DMS79 (cell line): ENCODE measurements around the gene GP9.

Experiments used
- DNase-seq: peaks from one replicate; lab custom pipeline; 2025; lab: John Stamatoyannopoulos, UW

Gene GP9

DNA sequence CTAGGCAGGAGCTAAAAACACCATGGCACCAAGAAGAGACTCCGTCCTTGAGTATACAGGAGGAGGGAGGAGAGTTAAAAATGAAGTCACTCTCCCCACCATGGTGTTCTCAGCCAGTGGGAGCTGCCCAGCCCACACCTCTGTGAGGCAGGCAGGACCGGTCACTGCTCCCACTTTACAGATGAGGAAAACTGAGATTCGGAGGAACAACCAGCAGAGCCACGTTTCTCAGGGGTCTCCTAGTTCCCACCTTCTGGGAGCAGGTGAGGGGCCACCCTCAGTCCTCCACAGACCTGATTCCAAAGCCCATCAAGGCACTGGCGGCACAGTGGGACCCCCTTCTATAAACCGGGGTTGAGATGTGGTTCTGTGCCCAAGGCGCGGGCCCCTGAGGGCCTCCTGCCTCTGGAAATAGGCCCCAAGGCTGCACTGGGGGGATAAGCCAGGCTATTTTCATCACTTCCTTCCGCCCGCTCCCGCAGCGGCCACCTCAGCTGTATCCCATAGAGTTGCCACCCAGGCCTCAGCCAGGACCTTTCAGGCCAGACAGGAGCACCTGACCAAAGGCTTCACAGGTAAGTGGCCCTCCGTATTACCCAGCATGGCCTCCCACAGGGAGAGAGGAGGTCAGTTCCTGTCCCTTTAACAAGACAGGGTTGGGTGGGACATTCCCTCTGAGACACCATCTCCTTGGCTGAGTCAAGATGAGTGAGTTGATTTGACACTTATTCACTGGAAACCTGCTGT is at the start of gene GP9:
GP9 (plus strand) TSS at position 504 of the 747 bp plus-strand sequence. CDS start 961 bp downstream, outside the sequence.
- no peak for DNase-seq

DNA sequence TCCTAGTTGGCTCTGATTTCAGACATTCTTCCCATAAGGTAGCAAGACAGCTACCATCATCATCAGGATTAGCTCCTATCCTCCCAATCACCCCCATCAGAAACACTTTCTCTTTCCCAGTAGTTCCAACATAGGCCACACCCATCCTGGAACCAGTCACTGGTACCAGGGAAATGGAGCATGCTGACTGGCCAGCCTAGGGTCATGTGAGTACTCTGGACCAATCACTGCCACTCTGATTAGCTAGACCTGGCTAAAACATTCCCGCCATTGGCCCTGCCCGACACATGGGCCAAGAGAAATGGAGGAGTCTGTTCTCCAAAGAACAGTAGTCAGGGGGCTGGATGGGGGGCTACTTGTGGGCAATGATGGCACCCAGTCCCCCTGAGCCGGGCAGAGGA is 47.1 kb upstream of the GP9 start:
- DNase-seq, result no peak

DNA sequence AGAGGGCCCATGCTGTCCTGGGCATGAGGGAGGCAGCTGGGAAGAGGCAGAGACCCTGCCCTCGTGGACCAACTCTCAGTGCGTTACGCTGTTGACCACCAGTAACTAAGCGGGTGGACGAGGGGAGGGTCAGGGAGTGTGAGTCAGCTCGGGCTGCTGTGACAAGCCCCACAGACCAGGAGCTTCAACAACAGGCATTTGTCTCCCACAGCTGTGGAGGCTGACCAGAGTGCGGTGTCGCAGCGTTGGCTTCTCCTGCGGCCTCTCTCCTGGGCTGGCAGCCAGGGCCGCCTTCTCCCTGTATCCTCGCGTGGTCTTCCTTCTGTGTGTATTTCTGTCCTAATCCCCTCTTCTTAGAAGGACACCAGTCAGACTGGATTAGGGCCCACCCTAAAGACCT is 46.4 kb upstream of the GP9 start:
- no peak for DNase-seq

DNA sequence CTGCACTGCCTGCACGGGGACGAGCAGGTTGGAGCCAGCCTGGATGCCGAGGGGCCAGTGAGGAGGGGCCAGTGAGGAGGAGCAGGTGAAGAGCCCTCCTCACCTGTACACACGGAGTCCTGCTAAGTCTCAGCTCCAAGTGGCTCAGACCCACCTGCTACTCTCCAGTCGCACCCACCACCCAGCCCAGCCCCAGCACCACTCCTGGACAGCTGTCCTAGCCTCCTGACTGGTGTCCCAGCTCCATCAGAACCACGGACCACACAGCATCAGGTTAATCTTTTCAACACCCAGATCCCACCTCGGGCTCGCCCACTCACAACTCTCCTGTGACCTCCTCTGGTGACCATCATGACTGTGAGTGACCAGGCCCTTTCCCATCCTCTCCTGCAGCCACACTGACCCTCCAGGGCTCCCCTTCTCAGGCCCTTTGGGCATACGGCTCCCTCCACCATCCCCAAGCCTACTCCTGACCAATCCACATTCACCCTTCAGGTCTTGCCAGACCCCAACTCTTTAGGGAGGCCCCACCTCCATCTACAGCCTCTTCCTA is 45.7 kb upstream of the GP9 start:
- no peak for DNase-seq

DNA sequence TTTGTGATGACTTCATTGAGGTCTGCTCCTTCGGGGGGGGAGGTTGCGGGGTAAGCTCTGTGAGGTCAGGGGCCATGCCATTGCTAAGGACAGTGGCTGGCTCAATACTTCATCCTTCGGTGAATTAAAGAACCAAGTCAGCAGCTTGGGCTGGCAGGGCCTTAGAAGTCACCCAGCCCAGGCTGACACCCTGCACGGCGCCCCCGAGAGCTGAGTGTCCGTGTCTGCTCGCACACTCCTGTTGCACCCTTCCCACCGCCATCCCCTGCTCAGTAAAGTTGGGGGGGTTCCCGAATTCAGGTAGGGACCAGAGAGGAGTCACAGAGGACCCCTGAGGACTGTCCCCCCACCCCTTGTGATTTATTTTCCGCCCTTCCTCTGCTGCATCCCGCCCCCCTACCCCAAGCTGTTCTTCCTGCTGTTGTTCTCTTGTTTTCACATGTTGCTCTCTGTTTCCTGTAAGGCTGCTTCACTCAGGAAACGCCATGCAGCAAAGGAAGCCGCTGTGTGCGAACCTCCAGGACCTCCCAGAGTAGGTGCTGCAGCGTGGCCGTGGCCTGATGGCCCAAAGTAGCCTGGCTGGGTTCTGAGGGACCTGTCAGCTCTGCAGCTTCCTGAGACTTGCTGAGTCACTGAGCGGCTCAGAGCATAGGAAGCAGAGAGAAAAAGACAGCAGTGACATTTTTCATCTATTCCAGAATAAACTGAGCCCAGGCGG is 45.0 kb upstream of the GP9 start:
- DNase-seq, result no peak

DNA sequence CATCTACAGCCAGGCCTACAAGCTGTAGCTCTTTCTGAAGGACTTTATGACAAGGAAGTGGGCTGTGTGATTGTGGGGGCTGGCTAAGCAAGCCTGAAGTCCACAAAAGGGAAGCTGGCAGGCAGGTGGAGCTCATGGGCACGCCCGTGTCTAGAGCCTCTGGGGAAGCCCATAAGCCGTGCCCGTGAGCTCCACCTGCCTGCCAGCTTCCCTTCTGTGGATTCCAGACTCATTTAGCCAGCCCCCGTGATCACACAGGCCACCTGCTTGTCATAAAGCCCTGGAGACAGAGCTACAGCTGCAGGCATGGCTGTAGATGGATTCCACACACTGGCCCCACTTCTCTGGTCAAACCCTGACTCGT is 44.2 kb upstream of the GP9 start:
- peak; percentile 12 for DNase-seq

DNA sequence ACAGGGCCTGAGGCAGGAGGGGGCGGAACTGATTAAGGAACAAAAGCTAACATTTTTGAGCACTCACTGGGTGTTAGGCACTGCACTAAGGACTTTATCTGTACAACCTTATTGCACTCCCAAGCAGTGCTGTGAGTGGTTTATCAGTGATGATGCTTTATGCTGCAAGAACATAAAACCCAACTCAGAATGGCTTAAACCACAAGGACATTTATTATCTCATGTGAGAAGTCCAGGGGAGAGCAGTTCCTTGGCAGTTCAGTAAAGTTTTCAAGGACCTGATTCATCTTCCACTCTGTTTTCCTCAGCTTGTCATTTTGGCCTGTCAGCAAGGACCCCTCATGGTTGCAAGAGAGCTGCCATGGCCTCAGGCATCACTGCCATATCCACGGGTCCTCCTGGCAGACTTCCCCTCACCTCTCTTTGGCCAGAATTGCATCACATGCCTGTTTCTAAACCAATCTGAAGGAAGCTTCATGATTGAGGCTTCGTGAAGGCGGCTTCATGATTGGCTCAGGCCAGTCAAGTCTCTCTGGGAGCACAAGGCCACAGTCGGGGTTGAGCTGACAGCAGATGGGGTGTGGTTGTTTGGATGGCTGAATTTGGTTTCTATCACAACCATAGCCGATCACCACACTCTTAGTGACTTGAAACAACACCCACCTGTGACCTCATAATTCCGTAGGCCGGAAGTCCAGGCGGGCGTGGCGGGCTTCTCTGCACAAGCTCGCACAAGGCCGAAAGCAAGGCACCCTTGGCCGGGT is 43.7 kb upstream of the GP9 start:
- no peak for DNase-seq

DNA sequence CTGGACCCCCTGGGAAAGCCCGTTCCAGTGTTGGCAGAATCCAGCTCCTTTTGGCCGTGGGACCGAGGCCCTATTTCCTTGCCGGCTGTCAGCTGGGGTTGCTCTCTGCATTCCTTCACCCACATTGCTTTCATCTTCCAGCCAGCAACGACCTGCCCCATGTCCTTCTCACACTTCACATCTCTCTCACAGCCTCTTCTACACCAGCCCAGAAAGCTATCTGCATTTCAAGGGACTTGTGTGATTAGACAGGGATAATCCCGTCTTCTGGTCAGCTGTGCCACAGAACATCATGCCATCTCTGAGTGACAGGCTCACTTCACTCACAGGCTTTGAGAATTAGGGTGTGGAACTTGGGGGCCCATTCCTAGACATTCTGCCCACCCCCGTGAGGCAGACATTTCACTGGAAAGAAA is 43.1 kb upstream of the GP9 start:
- DNase-seq, result no peak

DNA sequence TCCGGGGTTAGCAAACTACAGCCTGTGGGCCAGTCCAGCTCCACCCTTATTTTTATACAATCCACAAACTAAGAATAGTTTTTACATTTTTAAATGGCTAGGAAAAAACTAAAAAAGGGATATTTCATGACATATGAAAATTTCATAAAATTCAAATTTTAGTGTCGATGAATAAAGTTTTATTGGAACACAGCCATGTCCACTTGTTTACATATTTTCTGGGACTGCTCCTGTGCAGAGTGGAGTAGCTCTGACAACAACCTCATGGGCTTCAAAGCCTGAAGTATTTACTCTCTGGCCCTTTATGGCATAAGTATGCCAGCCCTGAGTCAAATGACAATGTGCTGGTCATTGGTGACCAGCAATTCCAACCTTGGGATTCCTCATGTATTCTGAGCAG is 42.3 kb upstream of the GP9 start:
- no peak for DNase-seq

DNA sequence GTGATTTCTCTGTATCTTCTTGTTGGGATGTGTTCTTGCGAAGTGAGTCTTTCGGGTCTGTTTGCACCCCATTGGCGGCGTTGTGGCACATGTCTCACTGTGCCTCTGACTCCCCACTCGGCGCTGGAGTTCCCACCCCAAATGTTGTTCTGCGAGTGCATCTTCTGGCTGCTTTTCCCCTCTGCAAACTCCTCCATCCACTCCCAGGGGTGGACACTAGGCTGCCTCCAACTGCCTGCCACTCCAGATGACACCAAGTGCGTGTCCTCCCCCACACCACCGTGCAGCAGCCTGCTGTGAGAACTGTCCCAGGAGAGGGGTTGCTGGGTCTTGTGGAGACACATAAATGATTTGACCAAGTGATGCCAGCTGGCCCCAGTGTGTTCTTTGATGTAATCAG is 41.8 kb upstream of the GP9 start:
- DNase-seq, result no peak

DNA sequence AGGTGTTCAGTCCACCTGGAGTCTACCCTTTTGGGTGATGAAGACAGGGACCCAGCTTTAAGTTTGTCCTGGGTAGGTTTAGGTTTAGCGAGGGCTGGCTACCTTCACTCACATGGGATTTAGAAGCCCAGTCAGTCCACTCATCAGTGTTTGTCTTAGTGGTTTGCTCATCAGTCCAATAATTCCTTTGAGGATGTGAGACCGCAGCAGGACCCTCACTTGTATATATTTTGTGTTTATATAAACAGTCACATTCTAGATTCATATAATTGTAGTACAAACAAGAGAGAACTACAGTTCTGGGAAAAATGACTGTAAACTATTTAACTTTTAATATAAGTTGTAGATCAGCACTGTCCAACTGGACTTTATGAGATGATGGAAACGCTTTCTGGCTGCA is 41.3 kb upstream of the GP9 start:
- no peak for DNase-seq

DNA sequence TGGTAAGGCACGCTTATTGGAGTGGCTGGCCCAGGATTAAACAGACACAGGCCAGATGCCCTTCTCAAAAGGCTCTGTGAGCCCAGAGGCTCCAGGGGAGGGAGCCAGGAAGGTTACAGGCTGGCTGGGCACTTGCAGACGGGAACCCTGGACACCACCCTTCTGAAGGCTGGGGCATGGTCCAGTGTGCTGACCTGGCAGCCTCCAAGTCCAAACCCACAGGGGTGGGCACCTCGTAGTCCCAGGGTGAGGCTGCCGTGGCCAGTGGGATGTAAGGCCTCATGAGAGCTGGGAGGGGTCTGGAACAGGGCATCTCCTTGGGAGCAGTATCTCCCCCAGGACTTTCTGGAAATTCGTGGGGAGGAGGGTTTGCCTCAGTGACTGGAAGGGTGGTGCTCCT is 39.9 kb upstream of the GP9 start:
- DNase-seq, result no peak

DNA sequence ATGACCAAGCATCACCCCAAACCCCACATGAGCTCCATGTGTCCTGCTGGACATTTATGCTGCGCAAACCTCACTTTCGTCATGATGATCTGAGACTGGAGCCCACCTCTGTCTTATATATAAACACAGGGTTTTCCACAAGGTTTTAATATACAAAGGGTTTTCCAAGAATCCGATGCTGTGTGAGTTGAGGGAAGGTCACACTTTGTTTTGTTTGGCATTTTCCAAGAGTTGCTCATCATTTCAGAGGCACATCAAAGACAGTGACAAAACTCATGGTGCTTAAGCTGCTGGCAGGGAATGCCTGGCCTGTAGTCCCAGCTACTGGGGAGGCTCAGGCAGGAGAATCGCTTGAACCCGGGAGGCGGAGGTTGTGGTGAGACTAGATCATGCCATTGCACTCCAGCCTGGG is 39.4 kb upstream of the GP9 start:
- DNase-seq, result no peak

DNA sequence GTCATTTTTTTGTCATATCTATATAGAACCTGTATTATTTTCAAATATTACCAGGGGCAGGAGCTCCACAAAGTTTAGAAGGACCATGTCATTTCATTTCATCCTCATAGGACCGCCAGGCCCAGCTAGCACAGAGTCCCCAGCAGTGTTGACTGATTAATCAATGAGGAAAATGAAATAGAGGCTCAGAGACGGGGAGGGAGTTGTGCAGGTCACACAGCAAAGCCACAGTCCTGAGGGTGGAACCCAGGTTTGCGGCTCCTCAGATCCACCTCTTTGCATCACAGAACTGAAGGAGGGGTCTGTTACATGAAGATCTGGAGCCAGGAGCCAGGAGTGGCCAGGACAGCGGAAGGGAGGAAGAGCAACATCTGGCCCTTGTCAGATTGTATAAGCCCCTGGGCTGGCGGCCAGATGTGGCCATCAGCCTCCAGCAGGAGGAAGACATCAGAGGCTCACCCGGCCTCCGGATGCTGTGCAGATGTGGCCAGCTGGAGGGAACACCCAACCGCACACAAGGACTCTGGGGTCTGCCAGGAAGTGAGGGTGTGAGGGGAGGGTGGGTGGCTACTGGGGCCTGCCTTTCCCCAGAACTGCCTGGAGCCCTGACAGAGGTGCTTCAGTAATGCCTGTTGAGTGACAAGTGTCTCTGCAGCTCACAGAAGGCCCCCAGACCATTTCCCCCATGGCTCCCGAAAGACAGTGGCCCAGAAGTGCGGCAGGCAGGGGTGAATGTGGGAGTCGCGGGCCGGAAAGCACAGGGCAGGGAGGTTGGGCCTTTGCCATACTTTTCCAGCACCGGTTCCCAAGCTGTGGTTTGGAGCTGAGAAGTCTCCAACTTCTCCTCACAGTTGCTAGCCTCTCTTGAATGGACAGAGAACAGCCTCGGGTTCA is 38.2 kb upstream of the GP9 start:
- DNase-seq, result no peak

DNA sequence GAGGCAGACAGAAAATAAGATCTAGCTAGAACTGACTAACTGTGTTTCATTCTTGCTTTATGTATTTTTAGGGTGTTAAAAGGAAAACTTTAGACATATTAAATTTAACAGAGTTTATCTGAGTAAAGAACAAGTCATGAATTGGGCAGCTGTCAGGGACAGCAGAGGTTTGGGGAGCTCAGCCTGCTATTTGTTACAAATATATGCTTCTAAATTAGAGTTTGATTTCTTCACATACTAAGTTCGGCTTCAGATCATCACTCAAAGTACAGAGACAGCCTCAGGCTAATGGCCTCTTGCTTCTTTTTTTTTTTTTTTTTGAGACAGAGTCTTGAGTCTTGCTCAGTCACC is 37.6 kb upstream of the GP9 start:
- DNase-seq, result no peak

DNA sequence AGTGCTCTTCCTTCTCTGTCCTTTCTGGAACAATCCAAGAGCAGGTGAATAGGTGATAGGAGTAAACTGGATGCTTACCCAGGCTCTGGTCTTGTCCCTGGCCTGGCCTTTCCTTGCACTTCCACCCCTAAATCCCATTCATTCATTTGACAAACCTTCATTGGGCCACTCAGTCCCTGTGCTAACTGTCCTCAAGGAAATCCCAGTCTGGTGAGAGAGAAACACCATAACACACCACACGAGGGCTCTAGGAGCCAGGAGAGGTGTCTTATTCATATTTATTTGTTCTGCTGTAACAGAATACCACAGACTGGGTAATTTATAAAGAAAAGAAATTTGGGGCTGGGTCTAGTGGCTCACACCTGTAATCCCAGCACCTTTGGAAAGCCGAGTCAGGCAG is 36.7 kb upstream of the GP9 start:
- no peak for DNase-seq

DNA sequence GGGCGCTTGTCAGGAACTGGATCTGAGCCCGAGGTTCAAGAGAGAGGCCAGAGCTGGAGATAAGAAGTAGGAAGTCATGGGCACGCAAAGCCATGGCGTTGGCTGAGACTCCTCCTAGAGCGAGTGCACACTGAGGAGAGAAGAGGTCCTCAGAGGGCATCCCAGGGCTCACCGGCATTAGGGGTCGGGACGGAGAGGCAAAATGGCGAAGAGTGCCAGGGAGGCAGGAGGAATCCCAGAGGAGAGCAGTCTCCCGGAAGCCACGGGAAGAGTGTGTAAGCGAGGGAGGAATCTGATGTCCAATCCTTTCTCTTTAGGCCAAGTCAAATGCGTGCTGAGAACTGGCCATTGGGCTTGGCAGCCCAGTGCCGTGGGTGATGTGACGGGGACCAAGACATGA is 35.5 kb upstream of the GP9 start:
- DNase-seq, result no peak

DNA sequence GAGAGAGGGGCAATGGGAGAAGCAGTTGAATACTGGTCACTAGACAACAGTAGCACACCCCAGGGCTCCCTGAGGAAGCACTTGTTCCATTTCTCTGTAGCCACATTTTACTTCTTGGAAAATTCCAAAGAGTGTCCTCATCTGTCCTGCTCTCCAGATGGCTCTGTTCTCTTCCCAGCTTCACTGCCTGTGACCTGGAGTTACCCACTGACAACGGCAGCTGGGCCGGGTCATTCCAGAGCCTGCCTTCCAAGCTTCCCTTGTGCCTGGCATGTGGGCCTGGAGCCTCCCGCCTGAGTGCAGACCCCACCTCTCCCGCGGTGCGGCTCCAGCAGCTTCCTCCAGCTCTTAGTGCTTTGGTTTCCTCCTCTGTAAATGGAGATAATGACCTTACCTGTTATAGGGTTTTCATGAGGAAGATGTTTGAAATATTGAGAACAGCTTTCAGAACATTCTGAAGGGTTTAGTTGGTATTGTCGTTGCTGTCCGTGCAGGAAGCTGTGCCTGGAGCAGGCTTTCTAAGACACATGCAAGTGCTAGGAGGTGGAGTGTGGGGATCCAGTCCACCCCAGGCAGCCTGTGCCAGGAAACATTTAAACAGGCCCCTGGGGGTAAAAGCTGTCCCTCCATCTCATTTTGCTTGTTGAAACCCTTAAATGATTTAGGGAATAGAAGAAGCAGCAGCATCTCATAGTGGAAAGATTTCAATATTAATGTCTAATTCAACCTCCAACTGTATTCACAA is 34.7 kb upstream of the GP9 start:
- no peak for DNase-seq

DNA sequence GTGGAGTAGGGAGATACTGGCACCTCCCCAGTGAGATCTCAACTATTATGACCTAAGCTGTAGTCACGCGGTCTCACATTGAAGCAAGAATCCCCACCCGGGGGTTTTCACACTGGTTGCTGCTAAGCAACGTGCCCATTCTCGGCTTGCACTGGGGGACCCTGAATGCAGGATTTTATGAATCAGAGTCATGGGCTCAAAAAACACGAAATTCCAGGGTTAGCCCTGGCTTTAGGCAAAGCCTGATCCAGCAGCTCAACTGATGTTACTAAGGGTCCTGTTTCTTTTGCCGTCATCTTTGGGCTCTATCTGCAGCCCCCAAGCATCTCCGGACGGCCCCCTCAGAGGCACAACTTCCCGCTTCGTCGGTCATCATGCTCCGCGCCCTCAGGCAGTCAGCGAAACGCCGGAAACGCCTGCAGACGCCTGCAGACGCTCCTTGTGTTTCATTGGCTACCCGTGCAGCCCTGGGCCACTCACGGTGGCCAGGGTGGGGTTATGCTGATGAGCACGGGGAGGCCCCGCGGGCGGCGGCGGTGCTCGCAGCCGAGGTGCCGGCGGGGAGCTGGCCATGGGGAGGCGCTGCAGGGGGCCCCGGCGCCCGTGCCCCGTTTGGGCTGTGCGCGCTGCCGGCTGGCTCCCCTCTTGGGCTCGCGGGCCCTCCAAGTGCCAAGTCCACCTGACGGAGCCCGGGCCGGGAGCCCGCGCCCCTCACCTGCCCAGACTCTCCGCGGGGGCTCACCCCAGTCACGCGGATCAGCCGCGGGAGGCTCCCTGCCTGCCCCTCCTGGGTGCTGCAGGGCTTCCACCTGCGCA is 33.6 kb upstream of the GP9 start:
- DNase-seq, result peak; percentile 85

DNA sequence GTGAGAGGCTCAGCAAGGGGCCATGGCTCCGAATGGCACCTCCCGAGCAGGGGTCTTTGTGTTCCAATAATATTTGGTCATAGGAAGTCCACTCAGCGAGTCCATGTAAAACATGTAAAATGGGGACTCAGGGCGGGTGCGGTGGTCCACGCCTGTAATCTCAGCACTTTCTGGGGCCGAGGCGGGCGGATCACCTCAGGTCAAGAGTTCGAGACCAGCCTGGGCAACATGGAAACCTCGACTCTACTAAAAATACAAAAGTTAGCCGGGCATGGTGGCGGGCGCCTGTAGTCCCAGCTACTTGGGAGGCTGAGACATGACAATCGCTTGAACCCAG is 33.1 kb upstream of the GP9 start:
- no peak for DNase-seq
